AG04449 (cell line): Measurements from ENCODE around the gene SLC13A4.
A peak's percentile ranks its signal among the peaks of the same experiment; 100 is the strongest.
"Not testable (repeated sequence)": the region's sequence is repeated elsewhere in the genome, so short reads cannot be mapped to it uniquely, and the experiment has no call there.

Experiments
- CTCF ChIA-PET: fragments of 350-600 bp; formaldehyde crosslinking; extraction: SDS; loops from one replicate; lab custom pipeline; 2021; ENCODE audit warnings: antibody characterized with exemption; lab: Yijun Ruan, JAX
- POLR2A ChIA-PET: fragments of 400-600, 350-600 bp; formaldehyde crosslinking; extraction: SDS; loops from one replicate; lab custom pipeline; 2020; ENCODE audit warnings: antibody characterized with exemption, inconsistent platforms; lab: Yijun Ruan, JAX
- DNase-seq: peaks from one replicate; pipeline ENCODE4 v3.0.0-alpha.2; 2010; ENCODE audit warnings: low read depth, low spot score
- H3K4me3 ChIP-seq: 2 replicates; pipeline ENCODE4 v1.5.1; 2011; ENCODE audit warnings: low read depth, mild to moderate bottlenecking, control low read depth, low read length
- TF ChIP-seq, protein P1 (sequence below): IDR thresholded peaks from one replicate; pipeline ENCODE4 v1.5.1; 2011; ENCODE audit warnings: mild to moderate bottlenecking, moderate library complexity, low read length, control low read depth, inconsistent platforms; ENCODE audit not compliant: insufficient read depth; ENCODE audit errors: missing control alignments

SLC13A4 gene

DNA sequence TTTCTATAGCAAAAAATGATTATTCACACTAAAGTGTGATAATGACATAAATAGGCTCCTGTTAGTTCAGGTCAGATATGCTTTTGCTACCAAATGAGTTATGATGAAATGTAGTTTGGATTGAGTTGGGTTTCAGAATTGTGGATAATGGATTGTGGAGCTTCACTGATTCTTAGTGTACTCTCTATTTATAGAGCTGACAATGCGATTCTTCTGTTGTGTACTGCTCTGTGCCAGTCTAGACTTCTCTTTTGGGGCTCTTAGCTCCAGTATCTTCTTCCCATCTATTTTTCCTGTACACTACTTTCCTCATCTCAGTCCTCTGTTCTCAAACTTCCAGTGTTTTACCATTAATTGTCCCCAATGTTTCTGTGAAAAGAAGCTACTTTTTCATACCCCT, 58.2 kb downstream of the SLC13A4 start:
- DNase-seq, result no peak
- ChIA-PET CTCF (interaction anchor here (1.0 to 12.6 kb wide), 10 partner anchors 7 to 395 kb away, joined by 3 to 199 read pairs (median 8); partner anchors contain the start of gene STMP1), POLR2A (no interaction called here)
- TF ChIP-seq, protein P1, sequence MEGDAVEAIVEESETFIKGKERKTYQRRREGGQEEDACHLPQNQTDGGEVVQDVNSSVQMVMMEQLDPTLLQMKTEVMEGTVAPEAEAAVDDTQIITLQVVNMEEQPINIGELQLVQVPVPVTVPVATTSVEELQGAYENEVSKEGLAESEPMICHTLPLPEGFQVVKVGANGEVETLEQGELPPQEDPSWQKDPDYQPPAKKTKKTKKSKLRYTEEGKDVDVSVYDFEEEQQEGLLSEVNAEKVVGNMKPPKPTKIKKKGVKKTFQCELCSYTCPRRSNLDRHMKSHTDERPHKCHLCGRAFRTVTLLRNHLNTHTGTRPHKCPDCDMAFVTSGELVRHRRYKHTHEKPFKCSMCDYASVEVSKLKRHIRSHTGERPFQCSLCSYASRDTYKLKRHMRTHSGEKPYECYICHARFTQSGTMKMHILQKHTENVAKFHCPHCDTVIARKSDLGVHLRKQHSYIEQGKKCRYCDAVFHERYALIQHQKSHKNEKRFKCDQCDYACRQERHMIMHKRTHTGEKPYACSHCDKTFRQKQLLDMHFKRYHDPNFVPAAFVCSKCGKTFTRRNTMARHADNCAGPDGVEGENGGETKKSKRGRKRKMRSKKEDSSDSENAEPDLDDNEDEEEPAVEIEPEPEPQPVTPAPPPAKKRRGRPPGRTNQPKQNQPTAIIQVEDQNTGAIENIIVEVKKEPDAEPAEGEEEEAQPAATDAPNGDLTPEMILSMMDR, result no peak
- no peak overlapping the region for H3K4me3 ChIP-seq

DNA sequence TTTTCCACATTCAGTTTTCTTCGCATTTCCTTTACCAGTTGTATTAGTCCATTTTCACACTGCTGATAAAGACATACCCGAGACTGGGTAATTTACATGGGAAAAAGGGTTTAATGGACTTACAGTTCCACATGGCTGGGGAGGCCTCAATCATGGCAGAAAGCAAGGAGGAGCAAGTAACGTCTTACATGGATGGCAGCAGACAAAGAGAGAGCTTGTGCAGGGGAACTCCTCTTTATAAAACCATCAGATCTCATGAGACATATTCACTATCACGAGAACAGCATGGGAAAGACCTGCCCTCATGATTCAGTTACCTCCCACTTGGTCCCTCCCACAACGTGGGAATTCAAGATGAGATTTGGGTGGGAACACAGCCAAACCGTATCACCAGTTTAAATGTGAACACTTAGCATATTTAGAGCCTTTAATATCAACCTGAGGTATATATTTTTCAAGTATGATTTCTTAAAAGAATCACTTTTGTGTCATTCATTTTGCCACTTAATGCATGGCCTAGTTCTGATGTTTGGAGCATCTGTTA, 59.1 kb downstream of the SLC13A4 start:
- CTCF ChIA-PET, result interaction anchor here (8.9 to 12.6 kb wide), 2 partner anchors 6 to 128 kb away, joined by 89 to 199 read pairs; partner anchors contain the start of gene STMP1
- H3K4me3 ChIP-seq, DNase-seq, POLR2A ChIA-PET: not testable (repeated sequence)

DNA sequence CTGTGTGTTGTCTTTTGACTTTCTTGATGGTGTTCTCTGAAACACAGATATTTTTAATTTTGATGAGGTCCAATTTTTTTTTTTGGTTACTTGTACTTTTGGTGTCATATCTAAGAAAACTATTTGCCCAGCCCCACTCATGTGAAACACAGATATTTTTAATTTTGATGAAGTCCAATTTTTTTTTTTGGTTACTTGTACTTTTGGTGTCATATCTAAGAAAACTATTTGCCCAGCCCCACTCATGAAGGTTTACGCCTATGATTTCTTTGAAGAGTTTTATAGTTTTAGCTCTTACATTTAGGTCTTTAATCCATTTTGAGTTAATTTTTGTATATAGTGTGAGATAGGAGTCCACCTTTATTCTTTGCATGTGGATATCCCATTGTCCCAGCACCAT, 60.4 kb downstream of the SLC13A4 start:
- CTCF ChIA-PET, result interaction anchor here (12.6 kb wide), 1 partner anchor 129 kb away, joined by 199 read pairs; no protein-coding TSS in a partner anchor
- H3K4me3 ChIP-seq, POLR2A ChIA-PET, DNase-seq: not testable (repeated sequence)

DNA sequence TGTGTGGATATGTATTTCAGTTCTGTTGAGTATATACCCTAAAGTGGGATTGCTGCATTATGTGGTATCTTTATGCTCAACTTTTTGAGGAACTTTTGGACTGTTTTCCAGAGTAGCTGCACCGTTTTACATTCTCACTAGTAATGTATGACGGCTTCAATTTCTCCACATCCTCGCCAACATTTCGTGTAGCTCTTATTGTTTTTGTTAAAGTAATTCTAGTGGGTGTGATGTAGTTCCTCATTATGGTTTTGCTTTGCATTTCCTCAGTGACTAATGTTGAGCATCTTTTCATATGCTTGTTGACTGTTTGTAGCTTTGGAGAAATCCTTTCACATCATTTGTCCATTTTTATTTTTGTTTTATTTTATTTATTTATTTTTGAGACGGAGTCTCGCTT, 61.1 kb downstream of the SLC13A4 start:
- TF ChIP-seq, protein P1, result no peak
- H3K4me3 ChIP-seq, result no peak overlapping the region
- POLR2A ChIA-PET, result no interaction called here
- CTCF ChIA-PET, result interaction anchor here (12.6 kb wide), 1 partner anchor 130 kb away, joined by 199 read pairs; no protein-coding TSS in a partner anchor
- no peak for DNase-seq

DNA sequence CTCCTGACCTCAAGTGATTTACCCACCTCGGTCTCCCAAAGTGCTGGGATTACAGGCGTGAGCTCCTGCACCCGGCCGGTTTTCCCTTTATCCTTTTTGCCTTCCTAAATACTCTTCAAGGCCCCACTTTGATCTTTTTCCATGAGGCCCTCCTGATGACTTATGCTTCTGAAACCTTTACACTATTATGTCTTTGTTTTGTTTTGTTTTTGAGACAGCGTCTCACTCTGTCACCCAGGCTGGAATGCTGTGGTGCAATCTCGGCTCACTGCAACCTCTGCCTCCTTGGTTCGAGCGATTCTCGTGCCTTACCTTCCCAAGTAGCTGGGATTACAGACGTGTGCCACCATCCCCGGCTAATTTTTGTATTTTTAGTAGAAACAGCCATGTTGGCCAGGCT, 61.8 kb downstream of the SLC13A4 start:
- DNase-seq, result no peak
- ChIA-PET POLR2A (no interaction called here), CTCF (interaction anchor here (7.4 to 12.6 kb wide), 2 partner anchors 7 to 131 kb away, joined by 89 to 199 read pairs; no protein-coding TSS in a partner anchor)
- H3K4me3 ChIP-seq, result no peak overlapping the region
- TF ChIP-seq, protein P1, result no peak

DNA sequence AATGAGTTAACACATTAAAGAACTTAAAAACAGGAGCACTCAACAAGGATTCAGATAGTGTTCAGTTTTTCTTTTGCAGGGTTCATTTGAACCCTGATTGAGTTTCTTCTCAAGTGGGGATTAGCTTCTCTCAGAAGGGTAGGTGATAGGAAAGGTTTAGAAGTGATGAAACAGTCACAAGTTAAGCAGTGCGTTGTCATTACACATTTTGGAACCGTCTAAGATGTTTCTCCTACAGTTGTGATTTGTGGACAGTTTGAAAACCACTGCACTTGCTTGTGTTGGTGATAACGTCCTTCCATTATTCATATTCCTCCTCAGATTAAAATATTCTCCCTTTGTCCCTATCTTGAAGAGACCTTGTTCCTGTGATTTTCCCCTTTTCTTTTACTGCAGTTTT, 62.9 kb downstream of the SLC13A4 start:
- ChIA-PET CTCF (interaction anchor here (0.8 to 10.9 kb wide), 8 partner anchors 8 to 391 kb away, joined by 3 to 139 read pairs (median 6); no protein-coding TSS in a partner anchor), POLR2A (interaction anchor here (0.7 kb wide), 1 partner anchor 25 kb away, joined by 3 read pairs; no protein-coding TSS in a partner anchor)
- no peak for DNase-seq
- TF ChIP-seq, protein P1, result no peak
- no peak overlapping the region for H3K4me3 ChIP-seq

DNA sequence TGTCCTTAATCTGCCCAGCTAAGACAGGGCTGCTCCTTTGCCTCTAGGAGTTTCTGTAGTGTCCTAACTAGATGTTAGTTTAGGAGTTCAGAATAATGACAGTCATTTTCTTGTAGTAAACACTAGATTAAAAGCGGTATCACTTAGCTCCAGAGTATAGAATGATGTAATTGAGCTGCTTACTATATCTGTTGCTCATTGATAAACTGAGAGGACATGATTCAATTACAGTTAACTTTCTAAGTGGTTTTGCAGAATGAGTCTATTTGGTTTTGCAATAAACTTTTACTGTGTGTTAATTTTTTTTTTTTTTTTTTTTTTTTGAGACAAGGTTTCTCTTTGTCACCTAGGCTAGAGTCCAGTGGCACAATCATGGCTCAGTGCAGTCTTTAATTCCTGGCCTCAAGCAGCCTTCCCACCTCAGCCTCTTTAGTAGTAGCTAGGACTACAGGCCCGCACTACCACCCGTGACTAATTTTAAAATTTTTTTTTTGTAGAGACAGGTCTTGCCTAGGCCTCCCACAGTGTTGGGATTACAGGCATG, 63.9 kb downstream of the SLC13A4 start:
- POLR2A ChIA-PET, result interaction anchor here (0.5 to 0.7 kb wide), 2 partner anchors 22 to 26 kb away, joined by 3 read pairs; no protein-coding TSS in a partner anchor
- CTCF ChIA-PET, result interaction anchor here (0.8 to 10.9 kb wide), 11 partner anchors 9 to 390 kb away, joined by 3 to 139 read pairs (median 6); no protein-coding TSS in a partner anchor
- TF ChIP-seq, protein P1, result no peak
- H3K4me3 ChIP-seq, result peak overlapping the region; percentile 20; the same call in 1 of the 2 replicates
- DNase-seq, result no peak
